Measurements from ENCODE around the gene NANOS1.
A peak's percentile ranks its signal among the peaks of the same experiment; 100 is the strongest.
"Not testable (repeated sequence)": the region's sequence is repeated elsewhere in the genome, so short reads cannot be mapped to it uniquely, and the experiment has no call there.

NANOS1 gene

DNA sequence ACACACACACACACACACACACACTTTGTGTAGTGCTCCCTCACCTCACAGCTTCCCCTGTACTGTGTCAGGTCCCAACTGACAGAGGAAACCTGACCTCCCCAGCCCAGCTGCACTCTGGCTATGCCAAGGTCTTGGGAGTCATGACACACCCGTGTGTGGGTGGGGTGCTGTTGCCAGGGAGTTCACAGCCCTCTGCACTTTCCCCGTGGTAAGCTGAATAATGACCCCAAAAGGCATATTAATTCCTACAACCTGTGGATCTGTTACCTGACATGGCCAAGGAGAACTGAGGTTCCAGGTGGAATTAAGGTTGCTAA, 8.9 kb upstream of the NANOS1 start:
- no peak for DNase-seq (ENCODE audit: low read depth)

DNA sequence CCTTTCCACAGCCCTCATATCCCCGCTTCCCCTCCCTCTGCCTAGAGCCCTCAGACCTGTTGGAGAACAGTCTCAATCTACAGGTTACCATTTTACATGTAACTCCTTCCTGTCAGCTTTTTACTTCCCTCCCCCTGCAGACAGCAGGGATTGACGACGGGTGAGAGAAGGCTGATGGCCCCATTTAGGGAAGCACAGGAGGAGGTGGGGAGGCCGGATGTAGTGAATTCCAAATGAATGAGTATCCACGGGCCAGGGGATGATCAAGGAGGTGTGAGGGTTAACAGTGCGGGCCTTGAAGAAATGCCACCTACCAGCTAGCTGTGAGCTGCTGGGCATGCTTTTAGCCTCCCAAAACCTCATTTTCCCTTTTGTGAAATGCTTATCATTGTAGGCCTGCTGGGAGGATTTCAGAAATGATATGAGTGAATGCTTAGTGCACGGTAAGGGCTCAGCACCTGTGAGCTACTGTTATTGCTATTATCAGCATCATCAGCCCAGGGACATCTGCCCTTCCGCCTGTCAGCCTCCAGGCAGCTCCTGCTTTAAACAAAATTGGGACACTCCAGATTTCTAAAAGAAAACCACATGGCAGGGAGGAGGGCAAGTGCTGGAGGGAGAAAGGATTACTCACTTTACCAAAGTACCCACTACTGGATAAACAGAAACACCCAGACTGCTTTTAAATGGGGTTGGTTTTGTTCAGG, 6.5 kb upstream of the NANOS1 start:
- DNase-seq (ENCODE audit: low read depth) = no peak

- DNase-seq (ENCODE audit: low read depth) = no peak
Measured at GRCh38 chr10:119023553-119023868, 6.0 kb upstream of the NANOS1 start.

DNA sequence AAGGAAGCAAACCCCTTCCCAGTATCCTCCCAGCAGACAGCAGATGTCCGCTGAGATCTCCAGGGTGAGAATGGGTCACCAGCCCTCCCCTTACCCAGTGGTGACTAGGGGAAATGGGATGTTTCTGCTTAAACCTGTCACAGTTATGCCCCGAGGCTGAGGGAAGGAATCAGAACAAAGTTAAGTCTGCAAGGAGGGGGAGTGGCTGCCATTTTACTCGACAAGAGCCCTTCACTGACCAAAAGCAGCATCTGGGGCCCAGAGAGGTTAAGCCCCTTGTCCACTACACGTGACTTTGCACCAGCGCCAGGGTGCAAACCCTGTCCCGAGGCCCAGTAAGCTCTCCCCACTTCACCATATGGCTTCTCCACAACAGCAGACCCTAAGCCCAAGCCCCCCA, 4.6 kb upstream of the NANOS1 start:
- DNase-seq (ENCODE audit: low read depth) = no peak

DNA sequence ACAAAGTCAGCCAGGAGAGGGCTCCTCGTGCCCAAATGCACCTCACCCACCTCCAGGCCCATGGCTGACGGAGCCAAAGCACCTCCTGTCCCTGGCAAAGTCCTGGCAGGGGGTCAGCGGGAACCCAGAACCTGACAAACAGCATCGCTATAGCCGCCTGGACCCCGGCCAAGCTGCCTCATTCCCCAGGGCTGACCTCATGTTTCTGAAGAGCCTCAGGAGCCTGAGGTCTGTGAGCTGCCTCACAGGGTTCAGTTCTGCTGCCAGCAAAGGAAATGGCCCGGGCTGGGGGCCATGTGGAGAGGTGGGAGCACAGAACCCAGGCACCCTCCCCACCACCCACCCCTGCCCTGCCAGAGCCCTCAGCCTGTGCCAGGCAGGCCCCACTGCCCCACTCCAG, 4.2 kb upstream of the NANOS1 start:
- no peak for DNase-seq (ENCODE audit: low read depth)

- no peak for DNase-seq (ENCODE audit: low read depth)
Measured at GRCh38 chr10:119025776-119026175, 3.7 kb upstream of the NANOS1 start.

GRCh38 chr10:119026301-119027110, 3.0 kb upstream of the NANOS1 start:
- no peak for DNase-seq (ENCODE audit: low read depth)

- not testable (repeated sequence) for DNase-seq (ENCODE audit: low read depth)
Measured at GRCh38 chr10:119028445-119028899, 1.0 kb upstream of the NANOS1 start.

GRCh38 chr10:119028900-119029612, 458 bp upstream of the NANOS1 start:
- peak; percentile 75 for DNase-seq (ENCODE audit: low read depth)

GRCh38 chr10:119030421-119031250, 1.1 kb downstream of the NANOS1 start:
- DNase-seq (ENCODE audit: low read depth) = peak; percentile 15

DNA sequence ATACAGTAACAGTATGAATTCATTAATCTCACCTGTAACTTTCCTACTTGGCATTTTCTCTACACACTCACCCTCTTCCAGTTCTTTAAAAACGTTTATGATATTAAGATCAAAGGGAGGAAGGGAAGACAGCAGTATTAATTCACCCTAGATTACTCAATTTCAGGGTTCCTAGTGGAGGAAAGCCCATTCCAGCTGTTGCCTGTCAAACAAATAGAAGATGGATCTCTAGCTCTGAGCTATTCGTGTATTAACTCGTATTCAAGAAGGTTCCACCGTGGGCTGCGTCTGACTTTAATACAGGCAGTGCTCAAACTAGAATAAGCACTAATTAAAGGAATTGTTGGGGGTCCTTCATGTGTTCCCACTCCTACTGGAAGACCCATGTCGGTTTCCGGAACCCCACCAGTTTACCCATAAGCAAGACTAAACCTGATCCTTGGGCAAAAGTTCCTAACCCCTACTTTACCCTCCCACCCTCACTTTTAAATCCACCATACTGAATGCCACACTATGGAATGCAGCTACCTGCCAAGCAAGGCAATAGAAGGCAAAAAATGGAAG, 2.1 kb downstream of the NANOS1 start:
- no peak for DNase-seq (ENCODE audit: low read depth)

GRCh38 chr10:119039161-119039560, 9.6 kb downstream of the NANOS1 start:
- DNase-seq (ENCODE audit: low read depth) = no peak

- DNase-seq (ENCODE audit: low read depth) = no peak
Measured at GRCh38 chr10:119041326-119041725, 11.8 kb downstream of the NANOS1 start.

DNA sequence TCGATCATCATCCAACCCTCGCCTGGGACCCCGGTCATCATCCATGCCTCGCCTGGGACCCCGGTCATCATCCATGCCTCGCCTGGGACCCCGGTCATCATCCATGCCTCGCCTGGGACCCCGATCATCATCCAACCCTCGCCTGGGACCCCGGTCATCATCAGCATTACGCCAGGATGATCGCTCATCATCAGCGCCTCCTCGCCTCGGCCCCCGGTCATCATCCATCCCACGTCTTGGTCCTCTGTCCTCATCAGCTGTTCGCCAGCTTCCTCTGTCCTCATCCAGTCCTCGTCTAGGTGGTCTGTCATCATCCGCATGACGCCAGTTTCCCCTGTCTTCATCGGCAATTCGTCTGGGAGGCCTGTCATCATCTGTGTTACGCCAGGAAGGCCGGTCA, 12.7 kb downstream of the NANOS1 start:
- DNase-seq (ENCODE audit: low read depth) = no peak

DNA sequence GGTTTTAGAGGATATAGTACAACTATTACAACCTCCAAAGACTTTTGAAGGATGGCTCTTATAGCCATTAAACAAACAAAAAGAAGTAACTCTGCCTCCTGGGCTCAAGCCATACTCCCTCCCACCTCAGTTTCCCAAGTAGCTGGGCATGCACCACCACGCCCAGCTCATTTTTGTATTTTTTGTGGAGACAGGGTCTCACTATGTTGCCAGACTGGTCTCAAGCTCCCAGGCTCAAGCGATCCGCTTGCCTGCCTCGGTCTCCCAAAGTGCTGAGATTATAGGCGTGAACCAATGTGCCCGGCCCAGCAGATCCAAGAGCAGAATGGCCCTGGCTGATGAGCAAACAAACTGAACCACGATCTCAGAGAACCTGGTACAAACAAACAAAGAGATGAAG, 16.0 kb downstream of the NANOS1 start:
- no peak for DNase-seq (ENCODE audit: low read depth)

DNA sequence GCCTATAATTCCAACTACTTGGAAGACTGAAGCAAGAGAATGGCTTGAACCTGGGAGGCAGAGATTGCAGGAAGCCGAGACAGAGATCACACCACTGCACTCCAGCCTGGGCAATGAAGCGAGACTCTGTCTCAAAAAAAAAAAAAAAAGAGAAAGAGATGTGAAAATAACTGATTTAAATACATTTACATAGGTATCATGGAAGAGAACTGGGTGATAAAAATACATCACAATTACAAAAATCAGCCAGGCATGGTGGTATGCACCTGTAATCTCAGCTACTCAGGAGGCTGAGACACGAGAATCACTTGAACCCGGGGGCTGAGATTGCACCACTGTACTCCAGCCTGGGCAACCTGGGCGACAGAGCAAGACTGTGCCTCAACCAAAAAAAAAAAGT, 19.8 kb downstream of the NANOS1 start:
- DNase-seq (ENCODE audit: low read depth) = no peak

DNA sequence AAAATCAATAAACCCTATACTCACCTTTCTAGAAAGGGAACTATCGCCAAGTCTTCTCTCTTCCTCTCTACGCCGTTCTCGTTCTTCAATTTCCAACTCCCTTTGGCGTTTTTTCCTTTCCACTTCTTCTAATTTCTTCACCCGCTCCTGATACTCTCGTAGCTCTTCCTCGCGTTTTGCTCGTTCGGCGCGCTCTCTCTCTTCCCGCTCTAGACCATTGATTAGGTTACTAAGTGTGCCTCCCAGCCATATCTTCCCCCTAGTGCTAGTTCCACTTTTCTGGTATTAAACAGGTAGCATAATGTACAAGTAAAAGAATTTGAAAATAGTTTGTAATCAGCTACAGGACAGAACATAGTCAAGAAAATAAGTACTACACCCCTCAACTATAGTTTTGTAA, 20.3 kb downstream of the NANOS1 start:
- DNase-seq (ENCODE audit: low read depth) = no peak

DNA sequence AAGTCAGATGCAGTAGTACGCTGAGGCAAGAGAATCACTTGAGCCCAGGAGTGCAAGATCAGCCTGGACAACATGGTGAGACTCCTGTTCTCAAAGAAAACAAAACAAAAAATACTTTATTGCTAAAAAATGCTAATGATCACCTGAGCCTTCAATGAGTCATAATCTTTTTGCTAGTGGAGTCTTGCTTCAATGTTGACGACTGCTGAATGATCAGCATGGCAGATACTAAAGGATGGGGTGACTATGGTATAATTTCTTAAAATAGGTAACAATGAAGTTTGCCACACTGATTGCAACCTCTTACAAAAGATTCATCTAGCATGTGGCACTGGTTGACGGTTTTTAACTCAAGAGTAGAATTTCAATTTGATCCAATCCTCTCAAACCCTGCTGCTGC, 22.3 kb downstream of the NANOS1 start:
- DNase-seq (ENCODE audit: low read depth) = no peak

GRCh38 chr10:119055472-119055871, 26.0 kb downstream of the NANOS1 start:
- DNase-seq (ENCODE audit: low read depth) = no peak

DNA sequence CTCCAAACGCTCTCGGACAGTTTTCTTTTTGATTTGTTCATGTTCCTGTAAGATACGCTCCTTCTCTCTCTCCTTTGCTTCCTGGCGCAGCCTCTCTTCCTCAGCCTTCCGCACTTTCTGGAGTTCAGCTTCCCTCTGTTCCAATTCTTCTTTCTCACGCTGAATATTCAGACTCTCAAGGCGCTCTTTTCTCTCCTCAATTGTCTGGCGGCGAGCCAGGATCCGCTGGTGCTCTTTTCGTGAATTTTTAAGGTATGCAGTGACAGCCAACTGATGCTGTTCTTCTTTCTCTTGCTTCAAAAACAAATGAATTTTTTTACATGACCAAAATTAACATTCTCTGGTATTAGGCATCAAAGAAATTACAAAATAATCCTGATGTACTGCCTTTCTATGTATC, 28.5 kb downstream of the NANOS1 start:
- no peak for DNase-seq (ENCODE audit: low read depth)

DNA sequence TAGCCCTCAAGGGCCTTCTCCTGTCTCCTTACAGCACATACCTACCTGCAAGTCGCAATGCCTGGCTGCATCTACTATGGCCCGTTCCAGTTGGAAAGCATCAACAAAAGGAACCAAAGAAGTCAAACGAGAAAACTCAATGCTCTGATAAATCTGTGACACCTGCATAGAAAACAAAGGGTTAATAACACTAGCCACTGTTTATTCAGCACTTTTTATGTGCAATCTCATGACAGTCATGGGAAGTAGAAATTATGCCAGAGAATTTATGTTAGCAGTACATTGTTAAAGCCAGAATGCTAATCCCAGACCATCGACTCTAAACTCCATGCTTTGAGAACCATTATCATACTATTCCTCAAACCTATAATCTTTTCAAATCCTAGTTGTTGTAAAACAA, 30.0 kb downstream of the NANOS1 start:
- DNase-seq (ENCODE audit: low read depth) = no peak

GRCh38 chr10:119060107-119060506, 30.6 kb downstream of the NANOS1 start:
- DNase-seq (ENCODE audit: low read depth) = no peak
